Ovary (tissue), 3 donors: ENCODE measurements around the gene SLC23A1.

Experiments used
- CTCF ChIP-seq, 3 donors: fragments of 450-650 bp in 2 of 3; fragments of 200-600 bp in 1 of 3; IDR thresholded peaks; one replicate each; pipeline versions ENCODE4 v1.5.1 to v1.8.0; 2016 to 2022; ENCODE audit warnings: antibody characterized with exemption in 3 of 3, mild to moderate bottlenecking in 1 of 3
- EP300 ChIP-seq: sonication (generic); formaldehyde crosslinking; IDR thresholded peaks from one replicate; pipeline ENCODE4 v1.6.1; 2017; ENCODE audit warnings: antibody characterized with exemption
- POLR2A ChIP-seq: fragments of 450-650 bp; IDR thresholded peaks from one replicate; pipeline ENCODE4 v1.6.1; 2017; ENCODE audit warnings: antibody characterized with exemption, mild to moderate bottlenecking, moderate library complexity
- donor health status: DM: no; HTN: no; CAD: no.

DNA sequence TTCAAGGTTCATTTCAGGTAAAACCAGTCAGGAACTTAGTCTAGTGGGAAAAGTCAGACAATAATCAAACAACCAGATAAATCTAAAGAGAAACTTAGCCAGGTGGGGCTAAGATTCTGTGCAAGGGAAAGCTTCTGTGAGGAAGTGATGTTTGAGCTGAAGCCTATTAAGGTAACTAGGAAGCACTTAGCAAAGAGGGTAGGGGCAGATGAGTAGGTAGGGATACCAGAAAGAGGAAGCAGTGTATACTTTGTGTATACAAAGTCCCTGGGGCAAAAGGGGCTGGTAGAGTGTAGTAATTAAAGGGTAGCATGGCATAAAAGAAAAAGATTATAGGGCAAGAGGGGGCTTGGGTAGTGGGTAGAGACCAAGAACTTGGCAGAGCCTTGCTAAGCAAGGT, 24.4 kb upstream of the SLC23A1 start:
- TF ChIP-seq CTCF (IDR thresholded peaks at IDR 0.05) (no peak), POLR2A (no peak), EP300 (no peak)
